ENCODE results near the gene COMMD9. TPM values are rescaled to one million over a fixed set of nuclear protein-coding genes. Genes with fewer than 3 reads are reported as not detected.

Gene COMMD9
- total and polyA plus RNA-seq, 2 of the 4 experiments (the other 2 are of a cell fraction) = 50.7 to 58.3 TPM

DNA sequence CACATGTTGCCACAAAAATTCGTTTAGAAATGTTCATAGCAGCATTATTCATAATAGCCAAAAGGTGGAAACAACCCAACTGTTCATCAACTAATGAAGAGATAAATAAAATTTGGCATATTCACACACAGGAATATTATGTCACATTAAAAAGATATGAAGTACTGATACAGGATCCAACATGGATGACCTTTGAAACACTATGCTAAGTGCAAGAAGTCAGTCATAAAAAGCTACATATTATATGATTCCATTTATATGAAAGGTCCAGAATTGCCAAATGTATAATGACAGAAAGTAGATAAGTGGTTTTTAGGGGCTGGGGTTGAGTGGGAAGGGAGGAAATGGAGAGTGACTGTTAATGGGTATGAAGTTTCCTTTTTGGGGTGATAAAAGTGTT lies 15.8 kb upstream of the COMMD9 start:
- in situ Hi-C loops (cut with MboI; ENCODE audit: low sequenced_read_pairs) (no loop called here), dilution Hi-C loops (cut with HindIII; ENCODE audit: low sequenced_read_pairs, unreplicated experiment) (no loop called here), intact Hi-C loops (cut with micrococcal nuclease) (no loop called here)
- Histone ChIP-seq H3K9ac (ENCODE audit: low read depth, low read length) (no peak overlapping the region), H3K79me1 (ENCODE audit: low read depth in 1 of 2, low read length in 2 of 2) (no peaks in the 10 kb centered on the region), H3K23ac (ENCODE audit: low read depth, low read length) (no peak overlapping the region), H3K9me1 (ENCODE audit: insufficient read depth, low read length) (no peaks in the 10 kb centered on the region), H3K18ac (ENCODE audit: low read depth, low read length) (no peak overlapping the region), H4K91ac (ENCODE audit: insufficient read depth, low read depth, low read length) (no peak overlapping the region), H2AK5ac (ENCODE audit: low read depth, low read length) (no peak overlapping the region), H3K4ac (ENCODE audit: low read depth, low read length) (no peak overlapping the region), H4K5ac (ENCODE audit: low read depth, low read length) (no peak overlapping the region), H3K36me3 (ENCODE audit: control insufficient read depth, insufficient read depth, low read length) (no peaks in the 10 kb centered on the region), H3K9me3 (ENCODE audit: control insufficient read depth, insufficient read depth, low read length) (no peaks in the 10 kb centered on the region), H3K4me3 (ENCODE audit: insufficient read depth, low read depth, low read length) (no peak overlapping the region), H4K20me1 (ENCODE audit: insufficient read depth, low read length) (no peaks in the 10 kb centered on the region), H2BK20ac (ENCODE audit: low read depth, low read length) (no peak overlapping the region), H3K4me1 (ENCODE audit: control insufficient read depth, insufficient read depth, low read length) (no peaks in the 10 kb centered on the region), H2AFZ (replicated peaks; ENCODE audit: low read length, poor library complexity) (no peak overlapping the region), H2AK9ac (replicated peaks; ENCODE audit: low read depth, low read length, poor library complexity) (no peak overlapping the region), H3K14ac (replicated peaks; ENCODE audit: low read depth, low read length) (no peak overlapping the region), H2BK120ac (ENCODE audit: low read depth, low read length) (no peak overlapping the region), H2BK5ac (ENCODE audit: low read depth, low read length, poor library complexity, severe bottlenecking) (no peak overlapping the region), H3K27me3 (ENCODE audit: control insufficient read depth, insufficient read depth, low read length) (peaks cover 18% of the 10 kb centered on the region), H2BK15ac (ENCODE audit: low read depth, low read length) (no peak overlapping the region), H4K8ac (ENCODE audit: low read depth in 2 of 2, low read length in 2 of 2) (no peak overlapping the region), H3K27ac (ENCODE audit: insufficient read depth, low read length) (no peak overlapping the region), H3K4me2 (ENCODE audit: low read depth, low read length) (no peak overlapping the region), H3K56ac (ENCODE audit: extremely low read depth, insufficient read depth, low read length) (no peak overlapping the region)
- BruUV-seq (replicated peaks) = no TSS peak
- DNase-seq (no peak), ATAC-seq (ENCODE audit: low read depth) (no peak)
- TF ChIP-seq POLR2A (IDR thresholded peaks at IDR 0.05; ENCODE audit: low read depth, low read length) (no peak), BHLHE40 (IDR thresholded peaks at IDR 0.05; ENCODE audit: low read depth, low read length) (no peak), MAFK (IDR thresholded peaks at IDR 0.05; ENCODE audit: low read depth, low read length) (no peak), MXI1 (IDR thresholded peaks at IDR 0.05; ENCODE audit: borderline replicate concordance, low read depth, low read length) (no peak), CHD1 (IDR thresholded peaks at IDR 0.05; ENCODE audit: low read depth, low read length) (no peak), NFE2L2 (IDR thresholded peaks at IDR 0.05; ENCODE audit: low read depth, low read length) (no peak), FOS (IDR thresholded peaks at IDR 0.05; ENCODE audit: low read depth, low read length) (no peak), SMC3 (IDR thresholded peaks at IDR 0.05; ENCODE audit: low read depth, low read length) (no peak), RAD21 (IDR thresholded peaks at IDR 0.05; ENCODE audit: low read length) (no peak), MAZ (IDR thresholded peaks at IDR 0.05; ENCODE audit: borderline replicate concordance, low read depth, low read length) (no peak), CEBPB (IDR thresholded peaks at IDR 0.05; ENCODE audit: low read depth, low read length) (no peak), RFX5 (IDR thresholded peaks at IDR 0.05; ENCODE audit: low read depth, low read length) (no peak)
- TF ChIP-seq, protein P1, sequence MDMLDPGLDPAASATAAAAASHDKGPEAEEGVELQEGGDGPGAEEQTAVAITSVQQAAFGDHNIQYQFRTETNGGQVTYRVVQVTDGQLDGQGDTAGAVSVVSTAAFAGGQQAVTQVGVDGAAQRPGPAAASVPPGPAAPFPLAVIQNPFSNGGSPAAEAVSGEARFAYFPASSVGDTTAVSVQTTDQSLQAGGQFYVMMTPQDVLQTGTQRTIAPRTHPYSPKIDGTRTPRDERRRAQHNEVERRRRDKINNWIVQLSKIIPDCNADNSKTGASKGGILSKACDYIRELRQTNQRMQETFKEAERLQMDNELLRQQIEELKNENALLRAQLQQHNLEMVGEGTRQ (IDR thresholded peaks at IDR 0.05; ENCODE audit: low read depth, low read length) = no peak
- TF ChIP-seq, protein P2, sequence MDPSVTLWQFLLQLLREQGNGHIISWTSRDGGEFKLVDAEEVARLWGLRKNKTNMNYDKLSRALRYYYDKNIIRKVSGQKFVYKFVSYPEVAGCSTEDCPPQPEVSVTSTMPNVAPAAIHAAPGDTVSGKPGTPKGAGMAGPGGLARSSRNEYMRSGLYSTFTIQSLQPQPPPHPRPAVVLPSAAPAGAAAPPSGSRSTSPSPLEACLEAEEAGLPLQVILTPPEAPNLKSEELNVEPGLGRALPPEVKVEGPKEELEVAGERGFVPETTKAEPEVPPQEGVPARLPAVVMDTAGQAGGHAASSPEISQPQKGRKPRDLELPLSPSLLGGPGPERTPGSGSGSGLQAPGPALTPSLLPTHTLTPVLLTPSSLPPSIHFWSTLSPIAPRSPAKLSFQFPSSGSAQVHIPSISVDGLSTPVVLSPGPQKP (IDR thresholded peaks at IDR 0.05; ENCODE audit: borderline replicate concordance, low read depth, low read length) = no peak
- TF ChIP-seq, protein P3, sequence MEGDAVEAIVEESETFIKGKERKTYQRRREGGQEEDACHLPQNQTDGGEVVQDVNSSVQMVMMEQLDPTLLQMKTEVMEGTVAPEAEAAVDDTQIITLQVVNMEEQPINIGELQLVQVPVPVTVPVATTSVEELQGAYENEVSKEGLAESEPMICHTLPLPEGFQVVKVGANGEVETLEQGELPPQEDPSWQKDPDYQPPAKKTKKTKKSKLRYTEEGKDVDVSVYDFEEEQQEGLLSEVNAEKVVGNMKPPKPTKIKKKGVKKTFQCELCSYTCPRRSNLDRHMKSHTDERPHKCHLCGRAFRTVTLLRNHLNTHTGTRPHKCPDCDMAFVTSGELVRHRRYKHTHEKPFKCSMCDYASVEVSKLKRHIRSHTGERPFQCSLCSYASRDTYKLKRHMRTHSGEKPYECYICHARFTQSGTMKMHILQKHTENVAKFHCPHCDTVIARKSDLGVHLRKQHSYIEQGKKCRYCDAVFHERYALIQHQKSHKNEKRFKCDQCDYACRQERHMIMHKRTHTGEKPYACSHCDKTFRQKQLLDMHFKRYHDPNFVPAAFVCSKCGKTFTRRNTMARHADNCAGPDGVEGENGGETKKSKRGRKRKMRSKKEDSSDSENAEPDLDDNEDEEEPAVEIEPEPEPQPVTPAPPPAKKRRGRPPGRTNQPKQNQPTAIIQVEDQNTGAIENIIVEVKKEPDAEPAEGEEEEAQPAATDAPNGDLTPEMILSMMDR (conservative IDR thresholded peaks at IDR 0.05; ENCODE audit: low read depth, low read length) = no peak
- WGBS, 2 experiments (ENCODE audit: extremely low coverage in 2 of 2, insufficient read length in 1 of 2) = no CpG with 5 or more reads among the region's 1 CpG
- CTCF ChIA-PET = interaction anchor here (1.3 kb wide), 1 partner anchor 19 kb away, joined by 3 read pairs; no protein-coding TSS in a partner anchor
- POLR2A ChIA-PET (ENCODE audit: unreplicated experiment) = no interaction called here
